GM23338 (cell line): ENCODE results near the gene CNPY1.

Experiments
- CREB1 ChIP-seq: fragments of 250-450 bp; sonication (Bioruptor Pico); IDR thresholded peaks from 2 replicates; pipeline ENCODE4 v1.5.0; 2020; ENCODE audit warnings: low read depth, mild to moderate bottlenecking, moderate library complexity
- CTCF ChIP-seq, 2 experiments: fragments of 200-600 bp in 1 of 2; sonication (generic) in 1 of 2; conservative IDR thresholded peaks; 2 replicates each; pipeline versions ENCODE4 v1.5.1 to v1.6.1; 2016 to 2017; ENCODE audit warnings: antibody characterized with exemption in 2 of 2, low read depth in 2 of 2, mild to moderate bottlenecking in 2 of 2, moderate library complexity in 1 of 2
- ETS1 ChIP-seq: IDR thresholded peaks from 2 replicates; pipeline ENCODE4 v1.6.1; 2016; ENCODE audit warnings: antibody characterized with exemption
- EZH2 ChIP-seq: fragments of 200-600 bp; sonication (generic); IDR thresholded peaks from one replicate; pipeline ENCODE4 v1.8.0; 2017; ENCODE audit warnings: antibody characterized with exemption, mild to moderate bottlenecking, low read depth; ENCODE audit not compliant: unreplicated experiment
- EZH2phosphoT487 ChIP-seq: fragments of 200-600 bp; sonication (generic); IDR thresholded peaks from one replicate; pipeline ENCODE4 v1.8.1; 2018; ENCODE audit warnings: antibody characterized with exemption; ENCODE audit not compliant: unreplicated experiment
- JUNB ChIP-seq: IDR thresholded peaks from one replicate; pipeline ENCODE4 v1.6.1; 2016; ENCODE audit warnings: antibody characterized with exemption; ENCODE audit not compliant: unreplicated experiment
- NANOG ChIP-seq: IDR thresholded peaks from 2 replicates; pipeline ENCODE4 v1.6.1; 2016; ENCODE audit warnings: antibody characterized with exemption, borderline replicate concordance
- POLR2AphosphoS5 ChIP-seq: IDR thresholded peaks from 2 replicates; pipeline ENCODE4 v1.6.1; 2016; ENCODE audit warnings: antibody characterized with exemption, low read depth
- REST ChIP-seq: IDR thresholded peaks from one replicate; pipeline ENCODE4 v1.6.1; 2018; ENCODE audit warnings: antibody characterized with exemption; ENCODE audit not compliant: unreplicated experiment
- STAT1 ChIP-seq: IDR thresholded peaks from one replicate; pipeline ENCODE4 v1.6.1; 2016; ENCODE audit warnings: antibody characterized with exemption; ENCODE audit not compliant: unreplicated experiment
- ZNF331 ChIP-seq: fragments of 250-450 bp; sonication (Bioruptor Pico); IDR thresholded peaks from 2 replicates; pipeline ENCODE4 v1.5.0; 2020; ENCODE audit warnings: low read depth, mild to moderate bottlenecking, moderate library complexity

- no peak for TF ChIP-seq CTCF (conservative IDR thresholded peaks at IDR 0.05; ENCODE audit: low read depth in 2 of 2)
- TF ChIP-seq EZH2, result no peak
- TF ChIP-seq POLR2AphosphoS5, result no peak
- no peak for TF ChIP-seq CREB1
- TF ChIP-seq EZH2phosphoT487, result no peak
- no peak for TF ChIP-seq ZNF331 (CRISPR knock-in tag)
- TF ChIP-seq JUNB, result no peak
- TF ChIP-seq REST, result no peak
- TF ChIP-seq STAT1, result no peak
- TF ChIP-seq ETS1, result no peak
- TF ChIP-seq NANOG, result no peak
These were observed 49.9 kb downstream of the CNPY1 start for GRCh38 chr7:155496267-155497005.
